ENCODE results near the gene OR51E2. TPM values are rescaled to one million over a fixed set of nuclear protein-coding genes. Genes with fewer than 3 reads are reported as not detected.

The OR51E2 gene
- total RNA-seq, 2 donors from 2014 or later, result 0.30 to 0.74 TPM

DNA sequence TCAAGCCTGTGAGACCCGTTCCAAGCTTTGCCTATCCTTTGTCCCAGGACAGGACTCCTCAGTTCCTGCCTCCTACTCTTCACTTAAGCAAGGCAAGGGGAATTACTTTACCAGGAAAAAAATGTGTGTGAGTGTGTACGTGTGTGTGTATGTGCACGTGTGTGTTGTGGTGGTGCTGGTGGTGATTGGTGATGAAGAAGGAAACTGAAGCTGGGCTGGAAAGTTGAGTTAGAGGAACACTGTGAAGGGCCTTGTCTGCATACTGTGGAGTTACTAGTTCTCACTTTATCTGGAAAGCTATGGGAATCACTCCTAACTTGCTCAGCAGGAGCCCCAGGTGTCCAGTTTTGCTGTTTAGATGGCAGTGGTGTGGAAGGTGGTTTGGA, 60.0 kb downstream of the OR51E2 start:
- TF ChIP-seq, protein P1, sequence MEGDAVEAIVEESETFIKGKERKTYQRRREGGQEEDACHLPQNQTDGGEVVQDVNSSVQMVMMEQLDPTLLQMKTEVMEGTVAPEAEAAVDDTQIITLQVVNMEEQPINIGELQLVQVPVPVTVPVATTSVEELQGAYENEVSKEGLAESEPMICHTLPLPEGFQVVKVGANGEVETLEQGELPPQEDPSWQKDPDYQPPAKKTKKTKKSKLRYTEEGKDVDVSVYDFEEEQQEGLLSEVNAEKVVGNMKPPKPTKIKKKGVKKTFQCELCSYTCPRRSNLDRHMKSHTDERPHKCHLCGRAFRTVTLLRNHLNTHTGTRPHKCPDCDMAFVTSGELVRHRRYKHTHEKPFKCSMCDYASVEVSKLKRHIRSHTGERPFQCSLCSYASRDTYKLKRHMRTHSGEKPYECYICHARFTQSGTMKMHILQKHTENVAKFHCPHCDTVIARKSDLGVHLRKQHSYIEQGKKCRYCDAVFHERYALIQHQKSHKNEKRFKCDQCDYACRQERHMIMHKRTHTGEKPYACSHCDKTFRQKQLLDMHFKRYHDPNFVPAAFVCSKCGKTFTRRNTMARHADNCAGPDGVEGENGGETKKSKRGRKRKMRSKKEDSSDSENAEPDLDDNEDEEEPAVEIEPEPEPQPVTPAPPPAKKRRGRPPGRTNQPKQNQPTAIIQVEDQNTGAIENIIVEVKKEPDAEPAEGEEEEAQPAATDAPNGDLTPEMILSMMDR (IDR thresholded peaks at IDR 0.05), result no peak
- intact Hi-C loops (cut with DNase I), result loop anchor here (2.0 to 10.0 kb wide), 3 partner anchors 190 to 1167 kb away; partner anchors contain the start of gene OR52N2
- no peak overlapping the region for H3K4me3 ChIP-seq

DNA sequence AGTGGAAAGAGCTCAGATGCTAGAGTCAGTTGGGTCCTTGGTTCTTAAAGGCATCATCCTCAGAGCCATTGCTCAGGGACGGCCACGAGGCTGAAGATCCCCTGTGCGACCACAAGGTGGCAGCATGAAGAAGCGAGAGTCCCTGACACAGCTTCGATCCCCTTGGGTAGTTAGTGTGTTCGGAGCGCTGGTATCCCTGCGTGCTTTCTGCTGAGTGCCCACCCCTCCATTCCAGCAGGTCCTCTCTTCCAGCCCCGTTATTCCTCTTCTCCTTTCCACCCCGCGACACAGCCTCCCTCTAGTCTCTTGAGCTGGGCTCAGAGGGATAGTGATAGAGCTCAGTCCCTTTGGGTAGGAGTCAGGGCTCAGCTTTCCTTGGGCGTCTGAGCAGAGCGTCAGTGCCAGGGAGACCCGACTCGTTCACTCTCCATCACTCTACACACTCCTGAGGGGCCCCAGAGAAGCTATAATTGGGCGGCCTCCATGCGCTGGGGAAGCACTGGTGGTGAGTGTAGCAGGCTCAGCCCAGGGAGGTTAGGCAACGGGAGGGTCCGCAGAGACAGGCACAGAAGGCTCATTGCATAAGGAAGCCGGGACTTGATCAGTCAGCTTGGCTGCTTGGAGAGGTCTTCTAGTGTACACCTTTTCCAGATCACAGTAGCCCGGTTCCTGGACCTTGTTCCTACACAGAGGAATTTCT, 60.5 kb downstream of the OR51E2 start, which contains the start of gene OR51D1:
Gene OR51D1, plus strand, starts transcription at position 516 of the 700 bp plus-strand sequence. CDS start 2,314 bp downstream, outside the sequence.
- no peaks in the 10 kb centered on the region for H3K36me3 ChIP-seq
- peak; percentile 65 for DNase-seq
- H3K9me3 ChIP-seq, result no peaks in the 10 kb centered on the region
- H3K4me1 ChIP-seq, result no peaks in the 10 kb centered on the region
- no peak within 1 kb of the TSS for H3K9ac ChIP-seq (ENCODE audit: low read depth in 2 of 2, low read length in 2 of 2)
- intact Hi-C loops (cut with DNase I), result loop anchor here (2.0 to 10.0 kb wide), 3 partner anchors 190 to 1168 kb away; partner anchors contain the start of gene OR52N2
- no peak within 1 kb of the TSS for H3K4me3 ChIP-seq
- no peak within 1 kb of the TSS for H3K27ac ChIP-seq
- TF ChIP-seq, protein P1 (IDR thresholded peaks at IDR 0.05), result peak; percentile 87
- H3K27me3 ChIP-seq, result no peaks in the 10 kb centered on the region

More for the DNA sequence above, 60.0 kb downstream of the OR51E2 start:
- H3K27ac ChIP-seq, result no peak overlapping the region
- H3K36me3 ChIP-seq, result no peaks in the 10 kb centered on the region
- no peaks in the 10 kb centered on the region for H3K4me1 ChIP-seq
- H3K9me3 ChIP-seq, result no peaks in the 10 kb centered on the region
- DNase-seq, result no peak
- H3K27me3 ChIP-seq, result no peaks in the 10 kb centered on the region
- no peak overlapping the region for H3K9ac ChIP-seq (ENCODE audit: low read depth in 2 of 2, low read length in 2 of 2)

DNA sequence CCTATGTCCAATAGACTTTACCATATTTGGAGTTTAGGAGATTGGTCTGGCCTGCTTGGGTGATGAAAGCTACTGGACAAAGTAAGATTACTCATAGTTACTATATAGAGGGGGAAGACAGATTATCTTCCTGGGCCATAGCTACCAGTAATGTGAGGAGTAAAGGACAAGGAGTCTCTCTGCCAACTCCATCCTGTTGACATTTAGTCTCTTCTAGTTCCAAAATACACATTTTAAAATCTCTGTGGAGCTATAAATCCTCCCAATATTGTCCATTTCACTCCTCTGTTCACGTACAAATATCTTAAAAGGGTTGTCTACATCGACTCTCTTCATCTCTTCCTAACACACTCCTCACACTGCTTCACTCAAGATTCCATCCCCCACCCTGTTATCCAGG, 61.5 kb downstream of the OR51E2 start:
- Histone ChIP-seq H3K4me1 (no peaks in the 10 kb centered on the region), H3K9ac (ENCODE audit: low read depth in 2 of 2, low read length in 2 of 2) (no peak overlapping the region), H3K36me3 (no peaks in the 10 kb centered on the region), H3K27ac (no peak overlapping the region), H3K27me3 (no peaks in the 10 kb centered on the region), H3K4me3 (no peak overlapping the region), H3K9me3 (no peaks in the 10 kb centered on the region)
- TF ChIP-seq, protein P1 (IDR thresholded peaks at IDR 0.05), result no peak
- no peak for DNase-seq
- intact Hi-C loops (cut with DNase I), result loop anchor here (2.0 to 10.0 kb wide), 3 partner anchors 191 to 1169 kb away; partner anchors contain the start of gene OR52N2

Other genes starting within 250 kb of the OR51E2 start
- gene OR52K2, start 248.6 kb downstream of the OR51E2 start, total RNA-seq, result not detected
- not detected for gene OR52K1, start 215.2 kb downstream of the OR51E2 start, total RNA-seq
- gene OR52M1, start 152.7 kb downstream of the OR51E2 start, total RNA-seq, result not detected
- gene OR52I2, start 116.1 kb downstream of the OR51E2 start, total RNA-seq, result not detected
- gene OR52I1, start 103.8 kb downstream of the OR51E2 start, total RNA-seq, result not detected
- 10 to 100 TPM; 13.9 to 20.0 TPM for gene TRIM68, start 89.6 kb downstream of the OR51E2 start, total RNA-seq
- gene OR51D1, start 60.4 kb downstream of the OR51E2 start, total RNA-seq, result not detected
- gene OR51E1, start 53.9 kb downstream of the OR51E2 start, total RNA-seq, result 1 to 10 TPM in 1 of 2 donors, under 1 TPM in 1; 0.22 to 1.0 TPM
- gene MMP26, start 6.9 kb upstream of the OR51E2 start, total RNA-seq, result not detected
- not detected for gene OR51F1, start 72.1 kb upstream of the OR51E2 start, total RNA-seq
- not detected for gene OR52R1, start 106.5 kb upstream of the OR51E2 start, total RNA-seq
- not detected for gene OR51F2, start 123.5 kb upstream of the OR51E2 start, total RNA-seq
- not detected for gene OR51S1, start 151.4 kb upstream of the OR51E2 start, total RNA-seq
- gene OR51T1, start 184.0 kb upstream of the OR51E2 start, total RNA-seq, result not detected
- gene OR51A7, start 205.9 kb upstream of the OR51E2 start, total RNA-seq, result not detected
- not detected for gene OR51G2, start 221.5 kb upstream of the OR51E2 start, total RNA-seq
- not detected for gene OR51G1, start 226.5 kb upstream of the OR51E2 start, total RNA-seq
- gene OR51A4, start 249.8 kb upstream of the OR51E2 start, total RNA-seq, result not detected